HCT116 (cell line): ENCODE results near the gene FANCD2. TPM values are rescaled to one million over a fixed set of nuclear protein-coding genes. Genes with fewer than 3 reads are reported as not detected.

Source experiments
- ATAC-seq: fragments of 200-7000 bp; cut with Tn5 transposase; 2 replicates; pipeline ENCODE4 v1.9.1; 2020; ENCODE audit warnings: mild to moderate bottlenecking, moderate library complexity
- BruUV-seq: library from RNA; stranded (reverse); fragments of 400-500 nt; replicated peaks from 2 replicates; lab custom pipeline; 2021; lab: Mats Ljungman, UMichigan
- CTCF ChIA-PET: fragments of 300-600 bp; sonication (Branson Sonifier 250); formaldehyde crosslinking; loops from one replicate; lab custom pipeline; 2021; ENCODE audit warnings: antibody characterized with exemption; lab: Charles Lee
- POLR2A ChIA-PET: fragments of 300-600, 350-600 bp; sonication (Branson Sonifier 250); formaldehyde crosslinking; loops from one replicate; lab custom pipeline; 2021; ENCODE audit warnings: antibody characterized with exemption; lab: Charles Lee
- RAD21 ChIA-PET, 2 experiments: fragments of 300-600 bp; sonication (Branson Sonifier 250); formaldehyde crosslinking; loops; one replicate each; lab custom pipeline; 2023; ENCODE audit warnings: low total read pairs in 2 of 2; ENCODE audit not compliant: uncharacterized antibody in 2 of 2, unreplicated experiment in 2 of 2, low non-redundant PET in 1 of 2; lab: Charles Lee
- DNase-seq: peaks from one replicate; pipeline ENCODE4 v3.0.0-alpha.2; 2010; ENCODE audit warnings: low read depth, low spot score
- H2AFZ ChIP-seq: fragments of 200-600 bp; shearing (Covaris generic), sonication (generic); 2 replicates; pipeline ENCODE4 v1.6.1; 2017; ENCODE audit warnings: low read depth, mixed run types, mixed read lengths, antibody characterized with exemption, low read length; ENCODE audit not compliant: poor library complexity, severe bottlenecking
- H3K27ac ChIP-seq: 2 replicates; pipeline ENCODE4 v1.5.1; 2012; ENCODE audit warnings: low read depth, low read length
- H3K27me3 ChIP-seq: fragments of 200-600 bp; sonication (generic); 2 replicates; pipeline ENCODE4 v1.6.1; 2016; ENCODE audit warnings: mixed run types, low read length, mixed read lengths; ENCODE audit not compliant: insufficient read depth
- H3K36me3 ChIP-seq, 2 experiments: fragments of 200-500 bp in 1 of 2; fragments of 200-600 bp in 1 of 2; sonication (Bioruptor generic) in 1 of 2; sonication (generic) in 1 of 2; 2 replicates each; pipeline versions ENCODE4 v1.5.1 to v1.6.1; 2014 to 2016; ENCODE audit warnings: low read length in 2 of 2, inconsistent platforms in 1 of 2, mixed read lengths in 1 of 2, mixed run types in 1 of 2; ENCODE audit not compliant: insufficient read depth in 2 of 2, control insufficient read depth in 1 of 2
- H3K4me1 ChIP-seq, 2 experiments: fragments of 200-600 bp in 1 of 2; sonication (generic) in 1 of 2; 2 replicates each; pipeline versions ENCODE4 v1.5.1 to v1.6.1; 2012 to 2017; ENCODE audit warnings: low read length in 2 of 2, inconsistent platforms in 1 of 2, mild to moderate bottlenecking in 1 of 2, mixed read lengths in 1 of 2, mixed run types in 1 of 2, moderate library complexity in 1 of 2; ENCODE audit not compliant: insufficient read depth in 2 of 2, control insufficient read depth in 1 of 2
- H3K4me2 ChIP-seq: fragments of 200-600 bp; sonication (generic); 2 replicates; pipeline ENCODE4 v1.6.1; 2017; ENCODE audit warnings: mixed run types, low read length, mixed read lengths
- H3K4me3 ChIP-seq, 2 experiments: fragments of 200-600 bp in 1 of 2; sonication (generic) in 1 of 2; replicated peaks in 1 of 2; 2 replicates each; pipeline ENCODE4 v1.5.1; 2011 to 2016; ENCODE audit warnings: low read length in 2 of 2, control low read depth in 1 of 2, low read depth in 1 of 2, mild to moderate bottlenecking in 1 of 2, mixed read lengths in 1 of 2, mixed run types in 1 of 2
- H3K79me2 ChIP-seq: fragments of 200-600 bp; sonication (generic); 2 replicates; pipeline ENCODE4 v1.6.1; 2017; ENCODE audit warnings: mild to moderate bottlenecking, mixed run types, low read length, moderate library complexity, mixed read lengths; ENCODE audit not compliant: insufficient read depth
- H3K9ac ChIP-seq: fragments of 200-600 bp; sonication (generic); 2 replicates; pipeline ENCODE4 v1.6.1; 2016; ENCODE audit warnings: low read length, mixed read lengths
- H3K9me2 ChIP-seq: fragments of 200-600 bp; sonication (generic), shearing (Covaris generic); 2 replicates; pipeline ENCODE4 v1.6.1; 2017; ENCODE audit warnings: mixed run types, mild to moderate bottlenecking, moderate library complexity; ENCODE audit not compliant: insufficient read depth
- H3K9me3 ChIP-seq, 2 experiments: fragments of 200-500 bp in 1 of 2; fragments of 200-600 bp in 1 of 2; sonication (Bioruptor generic) in 1 of 2; sonication (generic) in 1 of 2; 2 replicates each; pipeline ENCODE4 v1.6.1; 2014 to 2017; ENCODE audit warnings: low read length in 2 of 2, mixed read lengths in 2 of 2, inconsistent platforms in 1 of 2, low read depth in 1 of 2, mild to moderate bottlenecking in 1 of 2, mixed run types in 1 of 2, moderate library complexity in 1 of 2; ENCODE audit not compliant: control insufficient read depth in 1 of 2, insufficient read depth in 1 of 2
- H4K20me1 ChIP-seq: fragments of 200-600 bp; sonication (generic), shearing (Covaris generic); 2 replicates; pipeline ENCODE4 v1.6.1; 2017; ENCODE audit warnings: mixed run types, mild to moderate bottlenecking, moderate library complexity; ENCODE audit not compliant: insufficient read depth
- ATF3 ChIP-seq: IDR thresholded peaks from 2 replicates; pipeline ENCODE4 v1.6.1; 2012
- CBX3 ChIP-seq: IDR thresholded peaks from 2 replicates; pipeline ENCODE4 v1.6.1; 2012; ENCODE audit warnings: low read depth
- CEBPB ChIP-seq: IDR thresholded peaks from 2 replicates; pipeline ENCODE4 v1.6.1; 2012; ENCODE audit warnings: low read depth
- CTCF ChIP-seq, 3 experiments: fragments of 200-600 bp in 1 of 3; sonication (generic) in 1 of 3; IDR thresholded peaks in 2 of 3; conservative IDR thresholded peaks in 1 of 3; 2 replicates each; pipeline ENCODE4 v1.5.1; 2012 to 2017; ENCODE audit warnings: low read depth in 2 of 3, low read length in 2 of 3, antibody characterized with exemption in 1 of 3, borderline replicate concordance in 1 of 3, control low read depth in 1 of 3, mild to moderate bottlenecking in 1 of 3, mixed read lengths in 1 of 3, mixed run types in 1 of 3, moderate library complexity in 1 of 3; ENCODE audit not compliant: insufficient read depth in 1 of 3
- JUND ChIP-seq: IDR thresholded peaks from 2 replicates; pipeline ENCODE4 v1.6.1; 2012
- MAX ChIP-seq: IDR thresholded peaks from 2 replicates; pipeline ENCODE4 v1.6.1; 2012
- RAD21 ChIP-seq: IDR thresholded peaks from 2 replicates; pipeline ENCODE4 v1.6.1; 2012; ENCODE audit warnings: low read depth, mild to moderate bottlenecking
- REST ChIP-seq: IDR thresholded peaks from 2 replicates; pipeline ENCODE4 v1.6.1; 2012; ENCODE audit warnings: low read depth
- SRF ChIP-seq: IDR thresholded peaks from 2 replicates; pipeline ENCODE4 v1.6.1; 2012; ENCODE audit warnings: low read depth
- ZBTB33 ChIP-seq: IDR thresholded peaks from 2 replicates; pipeline ENCODE4 v1.6.1; 2011; ENCODE audit warnings: mild to moderate bottlenecking, low read length, moderate library complexity; ENCODE audit not compliant: insufficient replicate concordance; ENCODE audit errors: extremely low read depth
- ZFX ChIP-seq: fragments of 450-650 bp; IDR thresholded peaks from 2 replicates; pipeline ENCODE4 v1.6.1; 2017
- intact Hi-C: fragments of 100-400 bp; cut with micrococcal nuclease; formaldehyde crosslinking; loops from 2 replicates; pipeline ENCODE4 v1.10.0; 2022
- total RNA-seq: library from RNA; stranded (reverse); gene quantifications from one replicate; pipeline ENCODE4 v1.2.1, GENCODE V29; 2021; ENCODE audit not compliant: unreplicated experiment

Gene FANCD2
- total RNA-seq, 1 experiment from 2014 or later = 50.0 TPM

GRCh38 chr3:10074666-10075065 lies 48.4 kb downstream of the FANCD2 start:
- Histone ChIP-seq H4K20me1 (no peaks in the 10 kb centered on the region), H3K9ac (no peak overlapping the region), H3K4me2 (no peak overlapping the region), H3K9me3 (no peaks in the 10 kb centered on the region), H3K79me2 (no peaks in the 10 kb centered on the region), H3K4me3 (no peak overlapping the region), H3K27me3 (no peaks in the 10 kb centered on the region), H3K9me2 (no peaks in the 10 kb centered on the region), H3K4me1 (no peaks in the 10 kb centered on the region), H3K36me3 (peaks cover 14 to 31% of the 10 kb centered on the region in 2 experiments; a peak in 3 of 4 replicates), H2AFZ (no peak overlapping the region), H3K27ac (no peak overlapping the region)
- RAD21 ChIA-PET = no interaction called here
- ATAC-seq (no peak), DNase-seq (no peak)
- POLR2A ChIA-PET = no interaction called here
- intact Hi-C loops = no loop called here
- no TSS peak for BruUV-seq
- CTCF ChIA-PET = interaction anchor here (1.0 kb wide), 1 partner anchor 359 kb away, joined by 3 read pairs; no protein-coding TSS in a partner anchor
- TF ChIP-seq MAX (no peak), CEBPB (no peak), SRF (no peak)

GRCh38 chr3:10081871-10082270 lies 55.6 kb downstream of the FANCD2 start:
- H3K4me3 ChIP-seq = no peak overlapping the region
- RAD21 ChIA-PET = no interaction called here
- BruUV-seq = no TSS peak
- no peak for ATAC-seq
- CTCF ChIA-PET = no interaction called here
- H3K36me3 ChIP-seq = peaks cover 41 to 42% of the 10 kb centered on the region in 2 experiments
- H3K79me2 ChIP-seq = no peaks in the 10 kb centered on the region
- intact Hi-C loops = no loop called here
- H3K9ac ChIP-seq = no peak overlapping the region
- H3K27ac ChIP-seq = no peak overlapping the region
- no peaks in the 10 kb centered on the region for H3K4me1 ChIP-seq
- no peaks in the 10 kb centered on the region for H3K9me2 ChIP-seq
- H2AFZ ChIP-seq = no peak overlapping the region
- H3K27me3 ChIP-seq = no peaks in the 10 kb centered on the region
- no peak overlapping the region for H3K4me2 ChIP-seq
- DNase-seq = no peak
- POLR2A ChIA-PET = no interaction called here
- no peaks in the 10 kb centered on the region for H3K9me3 ChIP-seq
- H4K20me1 ChIP-seq = no peaks in the 10 kb centered on the region
- TF ChIP-seq RAD21 = no peak
- no peak for TF ChIP-seq ZFX
- TF ChIP-seq CBX3 = no peak
- TF ChIP-seq CTCF (IDR thresholded peaks at IDR 0.05 in 2 of 3, conservative IDR thresholded peaks at IDR 0.05 in 1 of 3; ENCODE audit: borderline replicate concordance in 1 of 3, insufficient read depth in 1 of 3, low read depth in 2 of 3, low read length in 2 of 3) = no peak
- TF ChIP-seq REST = no peak
- TF ChIP-seq MAX = no peak
- no peak for TF ChIP-seq ZBTB33
- TF ChIP-seq ATF3 = no peak
- TF ChIP-seq JUND = no peak
- no peak for TF ChIP-seq SRF
